GM19463 (cell line): ENCODE data around the gene RNF113B.
A peak's percentile ranks its signal among the peaks of the same experiment; 100 is the strongest.

Experiments
- ATAC-seq: cut with Tn5 transposase; IDR thresholded peaks from one replicate; pipeline ENCODE4 v1.9.1; 2021; ENCODE audit warnings: mild to moderate bottlenecking, moderate library complexity; ENCODE audit not compliant: unreplicated experiment

The RNF113B gene

DNA sequence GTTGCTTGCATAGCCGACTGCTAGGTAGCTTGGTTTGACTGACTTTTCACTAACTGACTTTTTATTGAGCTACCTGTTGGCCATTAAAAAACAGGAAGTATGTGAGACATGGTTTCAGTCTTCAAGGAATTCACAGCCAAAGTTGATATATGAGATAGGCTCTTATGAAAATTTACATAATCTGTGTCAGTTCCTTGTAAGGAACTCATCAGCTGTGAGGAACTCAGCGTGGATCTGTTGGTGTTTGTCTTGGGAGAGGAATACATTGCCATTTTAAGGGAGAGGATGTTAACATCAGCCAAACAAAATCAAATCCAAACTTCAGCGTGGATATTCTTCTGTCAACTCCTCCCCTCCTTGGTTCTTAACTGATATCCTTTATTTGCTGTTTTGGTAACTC lies 2.0 kb downstream of the RNF113B start:
- ATAC-seq: no peak

DNA sequence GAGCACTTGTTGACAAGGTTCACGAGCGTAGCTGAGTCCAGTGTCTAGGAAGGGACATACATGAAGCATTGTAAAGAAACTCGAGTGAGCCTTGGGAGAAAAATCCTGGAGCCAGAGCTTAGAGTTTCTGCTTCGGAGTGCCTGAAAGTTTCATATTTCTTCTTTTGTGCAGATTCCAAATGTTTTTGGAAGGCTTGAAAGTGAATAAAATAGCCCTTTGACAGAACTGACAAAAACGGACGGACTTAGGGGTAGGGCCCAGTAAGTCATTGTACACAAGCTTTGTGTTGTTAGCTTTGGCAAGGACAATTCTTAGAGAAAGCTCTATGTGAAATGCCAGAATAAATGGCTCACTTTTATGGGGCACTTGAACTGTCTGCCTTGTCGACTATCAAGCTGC lies 2.8 kb downstream of the RNF113B start:
- no peak for ATAC-seq

- ATAC-seq: no peak
Measured at GRCh38 chr13:98173431-98174152, 3.5 kb downstream of the RNF113B start.

DNA sequence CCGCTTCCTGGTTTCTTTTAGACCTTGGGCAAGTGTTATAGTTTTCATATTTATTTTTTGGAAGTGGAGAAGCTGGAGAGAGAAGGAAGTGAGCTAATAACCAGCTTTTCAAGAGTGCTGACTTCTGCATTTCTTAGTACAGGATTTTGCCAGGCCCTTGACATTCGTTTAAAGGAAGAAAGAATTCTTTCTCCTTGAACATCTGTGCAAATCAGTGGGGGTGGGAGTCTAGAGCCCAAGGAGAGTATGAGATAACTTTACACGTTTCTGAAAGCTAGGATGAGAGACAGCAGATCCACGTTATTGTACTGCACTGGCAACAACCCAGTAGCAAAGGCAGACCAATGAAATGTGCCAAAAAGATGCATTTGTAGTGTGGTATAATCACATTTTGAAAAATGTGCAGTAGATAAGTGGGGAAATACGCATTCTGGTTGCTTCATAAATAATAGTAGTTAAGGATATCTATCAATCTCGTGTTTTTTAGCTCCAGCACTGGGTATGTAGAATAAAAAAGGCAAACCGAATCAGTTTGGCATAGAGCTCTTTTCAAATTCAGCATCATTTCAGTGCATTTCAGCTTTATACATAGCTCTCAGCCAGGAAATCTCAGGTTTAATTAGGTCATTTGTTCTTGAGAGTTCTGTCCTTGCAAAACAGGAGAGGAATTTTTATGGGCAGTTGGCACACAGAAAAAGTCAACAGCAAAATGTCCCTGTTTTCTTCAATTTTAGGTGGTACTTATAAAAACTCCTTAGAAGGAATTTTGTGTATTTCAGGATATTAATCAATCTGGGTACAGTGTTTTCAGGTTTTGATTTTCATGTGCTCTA lies 4.3 kb downstream of the RNF113B start:
- no peak for ATAC-seq

DNA sequence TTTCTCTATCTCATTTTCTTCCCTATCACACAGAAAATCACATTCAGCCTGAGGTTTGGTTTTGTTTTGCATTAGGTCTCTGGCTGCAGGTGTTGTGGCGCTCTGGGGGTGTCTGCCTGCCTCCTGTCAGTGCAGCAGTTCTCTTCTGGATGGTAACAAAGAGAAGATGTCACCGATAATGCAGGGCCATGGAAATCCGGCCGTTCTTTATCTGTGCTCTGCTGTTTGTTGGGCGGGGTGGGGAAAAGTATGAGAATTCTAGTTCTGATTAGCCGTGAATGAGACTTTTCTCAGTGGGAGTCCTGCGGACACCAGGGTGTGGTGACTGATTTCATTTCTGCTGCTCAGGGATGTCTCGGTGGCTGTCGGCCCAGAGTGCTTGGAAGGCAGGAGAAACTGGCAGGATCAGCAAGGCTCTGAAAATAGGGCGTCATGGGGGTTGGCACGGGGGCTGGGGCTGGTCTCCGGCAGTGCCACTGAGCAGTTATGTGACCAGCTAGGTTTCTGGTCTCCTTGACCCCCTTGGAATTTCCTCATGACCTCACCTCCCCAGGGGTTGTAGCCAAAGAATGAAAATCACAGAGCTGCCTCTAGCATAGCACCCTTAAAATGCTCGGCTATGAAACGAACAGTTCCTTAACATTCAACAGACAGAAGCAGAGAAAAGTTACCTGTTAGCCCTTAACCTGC lies 5.0 kb downstream of the RNF113B start:
- no peak for ATAC-seq

GRCh38 chr13:98169331-98169730 lies 7.7 kb downstream of the RNF113B start:
- ATAC-seq: no peak

DNA sequence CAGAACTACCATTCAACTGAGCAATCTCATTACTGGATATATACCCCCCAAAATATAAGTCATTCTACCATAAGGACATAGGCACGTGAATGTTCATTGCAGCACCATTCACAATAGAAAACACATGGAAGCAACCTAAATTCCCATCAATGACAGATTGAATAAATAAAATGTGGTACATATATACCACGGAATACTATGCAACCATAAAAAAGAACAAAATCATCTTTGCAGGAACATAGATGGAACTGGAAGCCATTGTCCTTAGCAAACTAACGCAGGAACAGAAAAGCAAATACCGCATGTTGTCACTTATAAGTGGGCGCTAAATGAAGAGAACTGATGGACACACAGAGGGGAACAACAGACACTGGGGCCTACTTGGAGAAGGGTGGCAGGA lies 14.1 kb downstream of the RNF113B start:
- ATAC-seq: no peak

- no peak for ATAC-seq
Measured at GRCh38 chr13:98158172-98158899, 18.7 kb downstream of the RNF113B start.

GRCh38 chr13:98157609-98158008 lies 19.5 kb downstream of the RNF113B start:
- no peak for ATAC-seq

GRCh38 chr13:98157188-98157587 lies 19.9 kb downstream of the RNF113B start:
- ATAC-seq: no peak

DNA sequence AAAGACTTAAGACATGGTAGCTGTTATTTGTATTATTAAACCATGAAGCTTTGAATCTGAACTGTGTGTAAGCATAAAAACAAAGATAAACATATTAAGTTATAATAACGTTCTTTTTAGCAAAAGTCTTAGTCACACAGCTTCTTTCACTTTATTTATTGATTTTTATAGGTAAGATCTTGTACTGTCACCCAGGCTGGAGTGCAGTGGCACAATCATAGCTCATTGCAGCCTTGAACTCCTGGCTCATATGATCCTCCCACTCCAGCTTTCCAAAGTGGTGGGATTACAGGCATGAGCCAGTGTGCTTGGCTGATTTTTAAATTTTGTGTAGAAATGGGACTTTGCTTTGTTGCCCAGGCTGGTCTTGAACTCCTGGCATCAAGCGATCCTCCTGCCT lies 20.8 kb downstream of the RNF113B start:
- ATAC-seq: no peak

DNA sequence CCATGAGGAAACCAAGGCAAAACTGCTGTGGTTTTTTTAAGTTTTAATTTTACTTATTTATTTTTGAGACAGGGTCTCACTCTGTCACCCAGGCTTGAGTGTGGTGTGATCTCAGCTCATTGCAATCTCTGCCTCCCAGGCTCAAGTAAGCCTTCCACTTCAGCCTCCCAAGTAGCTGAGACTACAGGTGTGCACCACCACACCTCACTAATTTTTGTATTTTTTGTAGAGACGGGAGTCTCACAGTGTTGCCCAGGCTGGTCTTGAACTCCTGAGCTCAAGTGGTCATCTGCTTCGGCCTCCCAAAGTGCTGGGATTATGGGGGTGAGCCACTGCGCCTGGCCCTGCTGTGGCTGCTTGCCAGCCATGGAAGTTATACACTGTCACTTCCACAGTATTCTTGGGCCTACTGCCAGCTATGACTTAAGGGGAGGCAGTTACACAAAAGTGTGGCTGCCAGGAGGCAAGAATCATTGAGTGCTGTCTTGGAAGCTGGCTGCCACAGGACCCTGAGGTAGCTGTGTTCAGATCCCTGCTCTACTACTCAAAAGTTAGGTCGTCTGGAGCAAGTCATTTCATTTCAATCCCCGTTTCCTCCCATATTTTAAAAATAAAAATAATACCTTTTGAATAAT lies 21.5 kb downstream of the RNF113B start:
- no peak for ATAC-seq

GRCh38 chr13:98150832-98151479 lies 26.1 kb downstream of the RNF113B start:
- ATAC-seq: no peak

- no peak for ATAC-seq
Measured at GRCh38 chr13:98147521-98147920, 29.5 kb downstream of the RNF113B start.

DNA sequence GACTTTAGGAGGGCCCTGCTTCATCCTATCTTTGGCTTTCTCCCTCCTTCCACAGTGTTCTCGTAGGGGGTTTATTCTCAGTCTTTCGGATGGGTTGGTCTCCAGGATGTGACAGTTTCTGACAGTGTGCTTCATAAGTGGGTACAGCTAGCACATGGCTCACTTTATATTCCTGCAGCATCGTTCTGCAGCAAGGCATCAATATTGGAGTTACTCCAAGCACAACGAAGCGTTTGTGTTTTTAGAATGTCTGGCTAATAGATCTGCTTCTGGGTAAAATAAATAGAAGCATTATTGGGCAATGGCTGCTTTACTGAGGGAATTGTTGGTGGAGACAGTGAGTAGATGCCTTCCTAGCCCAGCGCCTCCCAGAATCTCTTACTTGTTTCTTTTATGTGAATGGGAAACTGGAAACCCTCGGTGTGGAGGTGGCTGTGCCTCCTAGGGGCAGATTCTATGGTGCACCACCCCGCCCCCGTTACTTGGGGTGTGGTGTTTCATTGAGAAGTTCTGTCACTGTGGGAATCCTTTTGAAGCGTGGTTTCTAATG lies 32.2 kb downstream of the RNF113B start:
- no peak for ATAC-seq

DNA sequence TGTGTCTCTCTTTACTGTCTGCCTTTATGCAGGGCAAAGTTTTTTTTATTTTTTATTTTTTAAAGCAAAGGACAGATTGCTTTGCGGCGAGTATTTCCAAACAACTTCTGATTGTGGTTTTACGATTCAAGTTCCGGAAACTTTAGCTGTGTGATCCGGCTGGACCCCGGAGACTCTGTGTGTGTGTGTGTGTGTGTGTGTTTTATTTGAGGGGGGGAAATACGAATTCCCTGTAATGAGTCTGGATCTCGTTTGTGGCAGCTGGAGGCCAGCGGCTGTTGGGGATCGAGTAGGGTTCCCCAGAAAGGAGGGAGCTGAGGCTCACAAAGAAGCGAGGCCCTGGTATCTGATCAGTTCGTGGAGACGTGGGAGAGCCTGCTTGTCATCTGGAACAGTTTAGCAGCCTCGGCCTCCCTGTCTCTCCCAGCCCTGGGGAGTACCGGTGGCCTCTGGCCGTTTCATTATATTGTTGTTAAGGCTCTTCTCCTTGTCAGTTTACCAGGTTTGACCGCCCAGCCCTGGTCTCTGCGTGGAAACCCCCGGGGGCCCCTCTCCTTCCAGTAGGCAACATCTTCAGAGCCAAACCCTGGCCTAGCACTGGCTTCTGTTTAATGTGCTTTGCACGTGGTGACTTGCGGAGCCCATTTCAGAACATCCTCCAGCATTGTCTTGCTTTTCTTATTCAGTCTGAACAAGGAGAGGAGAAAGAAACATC lies 32.9 kb downstream of the RNF113B start:
- ATAC-seq: no peak

DNA sequence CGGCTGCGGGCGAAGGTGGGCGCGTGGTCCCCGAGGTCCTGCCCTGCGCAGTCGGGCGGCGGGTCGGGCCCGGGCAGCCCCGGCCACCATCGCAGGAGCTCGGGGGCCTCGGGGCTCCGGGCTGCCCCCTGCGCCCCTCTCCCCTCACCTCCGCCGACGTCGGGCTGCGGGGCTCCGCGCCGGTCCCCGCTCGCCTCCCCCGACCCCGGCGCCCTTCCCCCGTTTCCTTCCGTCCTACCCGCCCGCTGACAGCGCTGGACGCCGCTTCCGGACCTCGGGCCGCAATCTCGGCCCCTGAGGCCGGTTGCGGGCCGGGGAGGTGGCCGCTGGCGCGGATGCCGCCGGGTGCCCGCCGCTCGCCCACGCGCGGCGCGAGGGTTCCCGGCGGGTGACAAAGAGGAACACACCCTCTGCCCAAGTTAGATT lies 33.5 kb downstream of the RNF113B start:
- no peak for ATAC-seq

GRCh38 chr13:98143157-98143553 lies 33.9 kb downstream of the RNF113B start:
- peak; percentile 32 for ATAC-seq
